SH-SY5Y (cell line): Measurements from ENCODE around the gene GBP5.

ENCODE experiments used
- GATA2 ChIP-seq: IDR thresholded peaks from 2 replicates; pipeline ENCODE4 v1.6.1; 2011; ENCODE audit warnings: mild to moderate bottlenecking, low read depth, low read length
- GATA3 ChIP-seq: IDR thresholded peaks from 2 replicates; pipeline ENCODE4 v1.6.1; 2011; ENCODE audit warnings: low read depth, mild to moderate bottlenecking, low read length, moderate library complexity

DNA sequence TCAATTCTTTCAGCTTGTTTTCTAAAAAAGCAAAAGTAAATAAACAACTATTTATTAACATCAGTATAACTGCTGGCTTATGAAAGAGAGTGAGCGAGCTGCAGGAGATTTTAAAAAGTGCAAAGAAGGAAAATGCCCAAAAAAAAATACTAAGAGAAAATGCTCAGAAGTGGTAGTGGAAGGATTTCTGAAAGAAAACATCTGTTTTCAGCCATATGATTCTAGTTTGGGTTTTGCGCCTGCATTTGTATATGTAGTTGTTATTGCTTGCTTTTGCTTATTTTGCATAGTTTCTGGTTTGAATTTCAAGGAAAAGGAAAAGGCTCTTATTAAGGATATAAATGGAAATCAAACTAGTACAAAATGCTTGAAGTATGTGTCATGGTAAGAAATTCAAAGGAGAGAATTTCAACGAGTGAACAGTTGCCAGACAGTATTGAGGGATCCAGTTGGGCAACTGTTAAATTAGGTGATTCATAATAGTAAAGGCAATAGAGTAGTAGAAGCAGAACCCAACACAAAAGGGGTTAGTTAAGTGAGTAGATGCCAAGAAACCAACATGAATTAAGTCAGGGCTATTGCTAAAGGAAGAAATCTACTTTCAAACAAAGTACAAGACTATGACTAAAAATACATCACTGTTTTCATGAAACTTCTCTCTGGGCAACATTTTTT lies 1.2 kb downstream of the GBP5 start:
- no peak for TF ChIP-seq GATA2
- no peak for TF ChIP-seq GATA3
